GM23338 (cell line): ENCODE data around the gene SMYD5. TPM values are rescaled to one million over a fixed set of nuclear protein-coding genes. Genes with fewer than 3 reads are reported as not detected.

Experiments
- ATAC-seq: fragments of 200-7000 bp; cut with Tn5 transposase; 3 replicates; pipeline ENCODE4 v1.9.1; 2020
- DNase-seq: peaks from one replicate; pipeline ENCODE4 v3.0.0-alpha.2; 2015; ENCODE audit warnings: low spot score
- H2AFZ ChIP-seq: fragments of 200-600 bp; sonication (generic); 2 replicates; pipeline ENCODE4 v1.8.0; 2016; ENCODE audit warnings: antibody characterized with exemption, mild to moderate bottlenecking, moderate library complexity
- H3F3A ChIP-seq: fragments of 200-600 bp; sonication (generic); replicated peaks from 2 replicates; pipeline ENCODE4 v1.8.0; 2017; ENCODE audit warnings: antibody characterized with exemption, mixed run types, low read depth
- H3K27ac ChIP-seq: fragments of 200-600 bp; sonication (generic); 2 replicates; pipeline ENCODE4 v1.6.1; 2016; ENCODE audit warnings: low read depth
- H3K27me3 ChIP-seq: fragments of 200-600 bp; sonication (generic); 2 replicates; pipeline ENCODE4 v1.8.0; 2016; ENCODE audit warnings: mild to moderate bottlenecking, mixed run types, moderate library complexity; ENCODE audit not compliant: insufficient read depth
- H3K36me3 ChIP-seq: fragments of 200-600 bp; sonication (generic); 2 replicates; pipeline ENCODE4 v1.8.0; 2016; ENCODE audit warnings: mild to moderate bottlenecking; ENCODE audit not compliant: insufficient read depth
- H3K4me1 ChIP-seq: fragments of 200-600 bp; sonication (generic); 2 replicates; pipeline ENCODE4 v1.8.0; 2016; ENCODE audit warnings: mild to moderate bottlenecking, moderate library complexity; ENCODE audit not compliant: insufficient read depth
- H3K4me2 ChIP-seq: fragments of 200-600 bp; sonication (generic); 2 replicates; pipeline ENCODE4 v1.7.1; 2017; ENCODE audit warnings: mixed run types
- H3K4me3 ChIP-seq: fragments of 200-600 bp; sonication (generic); 2 replicates; pipeline ENCODE4 v1.6.1; 2016; ENCODE audit warnings: mixed run types
- H3K79me2 ChIP-seq: fragments of 200-600 bp; sonication (generic); replicated peaks from 2 replicates; pipeline ENCODE4 v1.8.0; 2017; ENCODE audit warnings: mild to moderate bottlenecking; ENCODE audit not compliant: insufficient read depth
- H3K9me2 ChIP-seq: fragments of 200-600 bp; sonication (generic); 2 replicates; pipeline ENCODE4 v1.8.0; 2017; ENCODE audit not compliant: insufficient read depth
- H4K20me1 ChIP-seq: fragments of 200-600 bp; sonication (generic); replicated peaks from 2 replicates; pipeline ENCODE4 v1.8.0; 2017; ENCODE audit warnings: mild to moderate bottlenecking; ENCODE audit not compliant: insufficient read depth
- H3K27ac Mint-ChIP-seq: 2 replicates; pipeline ENCODE4 v1.8.0; 2020; ENCODE audit warnings: inconsistent platforms, mild to moderate bottlenecking, moderate library complexity, mixed read lengths
- H3K27me3 Mint-ChIP-seq: 3 replicates; pipeline ENCODE4 v1.8.0; 2022; ENCODE audit warnings: low read depth, mild to moderate bottlenecking, moderate library complexity, mixed read lengths, inconsistent platforms; ENCODE audit not compliant: insufficient read depth, poor library complexity
- H3K36me3 Mint-ChIP-seq: 3 replicates; pipeline ENCODE4 v1.8.0; 2021; ENCODE audit warnings: low read depth, mild to moderate bottlenecking, inconsistent platforms, moderate library complexity, mixed read lengths
- H3K4me1 Mint-ChIP-seq: 3 replicates; pipeline ENCODE4 v1.8.0; 2020; ENCODE audit warnings: mild to moderate bottlenecking, inconsistent platforms, mixed read lengths
- H3K4me3 Mint-ChIP-seq: 3 replicates; pipeline ENCODE4 v1.8.0; 2021; ENCODE audit warnings: moderate library complexity, mild to moderate bottlenecking, inconsistent platforms, mixed read lengths
- H3K9me3 Mint-ChIP-seq: 3 replicates; pipeline ENCODE4 v1.8.0; 2020; ENCODE audit warnings: moderate library complexity, mild to moderate bottlenecking, inconsistent platforms, mixed read lengths
- CREB1 ChIP-seq: fragments of 250-450 bp; sonication (Bioruptor Pico); IDR thresholded peaks from 2 replicates; pipeline ENCODE4 v1.5.0; 2020; ENCODE audit warnings: low read depth, mild to moderate bottlenecking, moderate library complexity
- EZH2 ChIP-seq: fragments of 200-600 bp; sonication (generic); IDR thresholded peaks from one replicate; pipeline ENCODE4 v1.8.0; 2017; ENCODE audit warnings: antibody characterized with exemption, mild to moderate bottlenecking, low read depth; ENCODE audit not compliant: unreplicated experiment
- EZH2phosphoT487 ChIP-seq: fragments of 200-600 bp; sonication (generic); IDR thresholded peaks from one replicate; pipeline ENCODE4 v1.8.1; 2018; ENCODE audit warnings: antibody characterized with exemption; ENCODE audit not compliant: unreplicated experiment
- NANOG ChIP-seq: IDR thresholded peaks from 2 replicates; pipeline ENCODE4 v1.6.1; 2016; ENCODE audit warnings: antibody characterized with exemption, borderline replicate concordance
- POLR2AphosphoS5 ChIP-seq: IDR thresholded peaks from 2 replicates; pipeline ENCODE4 v1.6.1; 2016; ENCODE audit warnings: antibody characterized with exemption, low read depth
- polyA plus RNA-seq: library from polyadenylated mRNA; unstranded; fragments of >200 nt; fragmentation: Nextera tagmentation; extraction: Ambion mirVana; gene quantifications from 2 replicates; pipeline ENCODE4 v1.2.1, GENCODE V29; 2016
- total RNA-seq: library from RNA; depleted of rRNA; stranded (reverse); fragments of >200 nt; shearing (Covaris generic); gene quantifications from 2 replicates; pipeline ENCODE4 v1.2.3, GENCODE V29; 2014
- TF ChIP-seq, protein P1 (sequence below), 2 experiments: fragments of 200-600 bp in 1 of 2; sonication (generic) in 1 of 2; conservative IDR thresholded peaks; 2 replicates each; pipeline versions ENCODE4 v1.5.1 to v1.6.1; 2016 to 2017; ENCODE audit warnings: antibody characterized with exemption in 2 of 2, low read depth in 2 of 2, mild to moderate bottlenecking in 2 of 2, moderate library complexity in 1 of 2
- TF ChIP-seq, protein P2 (sequence below): IDR thresholded peaks from one replicate; pipeline ENCODE4 v1.6.1; 2018; ENCODE audit warnings: antibody characterized with exemption; ENCODE audit not compliant: unreplicated experiment
- TF ChIP-seq, protein P3 (sequence below): IDR thresholded peaks from 2 replicates; pipeline ENCODE4 v1.6.1; 2016; ENCODE audit warnings: antibody characterized with exemption
- TF ChIP-seq, protein P4 (sequence below): fragments of 250-450 bp; sonication (Bioruptor Pico); IDR thresholded peaks from 2 replicates; pipeline ENCODE4 v1.5.0; 2020; ENCODE audit warnings: mild to moderate bottlenecking, moderate library complexity

The SMYD5 gene
- total and polyA plus RNA-seq, 2 experiments from 2014 or later = 20.5 to 45.8 TPM

DNA sequence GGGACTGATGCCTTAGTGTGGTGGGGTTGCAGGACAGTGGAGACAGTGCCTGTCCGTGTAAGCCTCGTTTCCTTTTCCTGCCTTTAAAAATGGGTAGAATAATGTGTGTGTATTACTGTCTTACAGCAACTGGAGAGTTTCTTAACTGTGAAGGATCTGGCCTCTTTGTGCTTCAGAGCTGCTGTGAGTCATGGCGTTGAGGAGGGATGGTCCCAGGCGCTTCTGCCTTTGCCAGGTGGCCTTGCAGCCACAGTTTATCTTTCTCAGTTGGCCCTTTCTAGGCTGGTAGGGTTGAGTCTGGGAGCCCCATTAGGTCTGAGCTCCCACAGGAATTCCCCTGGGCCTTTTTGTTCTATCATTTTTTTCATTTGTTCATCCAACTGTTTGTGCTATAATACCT is 9.8 kb downstream of the SMYD5 start:
- H3K27me3 Mint-ChIP-seq = no peaks in the 10 kb centered on the region
- no peak overlapping the region for H3K27ac ChIP-seq
- H3K27ac Mint-ChIP-seq = no peak overlapping the region
- no peaks in the 10 kb centered on the region for H3K9me3 Mint-ChIP-seq
- no peaks in the 10 kb centered on the region for H3K4me1 ChIP-seq
- DNase-seq (no peak), ATAC-seq (no peak)
- H3K27me3 ChIP-seq = no peaks in the 10 kb centered on the region
- H3K4me3 ChIP-seq = no peak overlapping the region
- H3K4me2 ChIP-seq = no peak overlapping the region
- no peaks in the 10 kb centered on the region for H3K79me2 ChIP-seq
- peaks cover 14% of the 10 kb centered on the region for H3K36me3 ChIP-seq
- no peaks in the 10 kb centered on the region for H3F3A ChIP-seq
- no peak overlapping the region for H2AFZ ChIP-seq
- H3K4me3 Mint-ChIP-seq = no peak overlapping the region
- no peak for TF ChIP-seq CREB1 (CRISPR knock-in tag)
- TF ChIP-seq, protein P1, sequence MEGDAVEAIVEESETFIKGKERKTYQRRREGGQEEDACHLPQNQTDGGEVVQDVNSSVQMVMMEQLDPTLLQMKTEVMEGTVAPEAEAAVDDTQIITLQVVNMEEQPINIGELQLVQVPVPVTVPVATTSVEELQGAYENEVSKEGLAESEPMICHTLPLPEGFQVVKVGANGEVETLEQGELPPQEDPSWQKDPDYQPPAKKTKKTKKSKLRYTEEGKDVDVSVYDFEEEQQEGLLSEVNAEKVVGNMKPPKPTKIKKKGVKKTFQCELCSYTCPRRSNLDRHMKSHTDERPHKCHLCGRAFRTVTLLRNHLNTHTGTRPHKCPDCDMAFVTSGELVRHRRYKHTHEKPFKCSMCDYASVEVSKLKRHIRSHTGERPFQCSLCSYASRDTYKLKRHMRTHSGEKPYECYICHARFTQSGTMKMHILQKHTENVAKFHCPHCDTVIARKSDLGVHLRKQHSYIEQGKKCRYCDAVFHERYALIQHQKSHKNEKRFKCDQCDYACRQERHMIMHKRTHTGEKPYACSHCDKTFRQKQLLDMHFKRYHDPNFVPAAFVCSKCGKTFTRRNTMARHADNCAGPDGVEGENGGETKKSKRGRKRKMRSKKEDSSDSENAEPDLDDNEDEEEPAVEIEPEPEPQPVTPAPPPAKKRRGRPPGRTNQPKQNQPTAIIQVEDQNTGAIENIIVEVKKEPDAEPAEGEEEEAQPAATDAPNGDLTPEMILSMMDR (conservative IDR thresholded peaks at IDR 0.05; ENCODE audit: low read depth in 2 of 2) = no peak
- no peak for TF ChIP-seq NANOG
- TF ChIP-seq EZH2phosphoT487 = no peak
- TF ChIP-seq, protein P2, sequence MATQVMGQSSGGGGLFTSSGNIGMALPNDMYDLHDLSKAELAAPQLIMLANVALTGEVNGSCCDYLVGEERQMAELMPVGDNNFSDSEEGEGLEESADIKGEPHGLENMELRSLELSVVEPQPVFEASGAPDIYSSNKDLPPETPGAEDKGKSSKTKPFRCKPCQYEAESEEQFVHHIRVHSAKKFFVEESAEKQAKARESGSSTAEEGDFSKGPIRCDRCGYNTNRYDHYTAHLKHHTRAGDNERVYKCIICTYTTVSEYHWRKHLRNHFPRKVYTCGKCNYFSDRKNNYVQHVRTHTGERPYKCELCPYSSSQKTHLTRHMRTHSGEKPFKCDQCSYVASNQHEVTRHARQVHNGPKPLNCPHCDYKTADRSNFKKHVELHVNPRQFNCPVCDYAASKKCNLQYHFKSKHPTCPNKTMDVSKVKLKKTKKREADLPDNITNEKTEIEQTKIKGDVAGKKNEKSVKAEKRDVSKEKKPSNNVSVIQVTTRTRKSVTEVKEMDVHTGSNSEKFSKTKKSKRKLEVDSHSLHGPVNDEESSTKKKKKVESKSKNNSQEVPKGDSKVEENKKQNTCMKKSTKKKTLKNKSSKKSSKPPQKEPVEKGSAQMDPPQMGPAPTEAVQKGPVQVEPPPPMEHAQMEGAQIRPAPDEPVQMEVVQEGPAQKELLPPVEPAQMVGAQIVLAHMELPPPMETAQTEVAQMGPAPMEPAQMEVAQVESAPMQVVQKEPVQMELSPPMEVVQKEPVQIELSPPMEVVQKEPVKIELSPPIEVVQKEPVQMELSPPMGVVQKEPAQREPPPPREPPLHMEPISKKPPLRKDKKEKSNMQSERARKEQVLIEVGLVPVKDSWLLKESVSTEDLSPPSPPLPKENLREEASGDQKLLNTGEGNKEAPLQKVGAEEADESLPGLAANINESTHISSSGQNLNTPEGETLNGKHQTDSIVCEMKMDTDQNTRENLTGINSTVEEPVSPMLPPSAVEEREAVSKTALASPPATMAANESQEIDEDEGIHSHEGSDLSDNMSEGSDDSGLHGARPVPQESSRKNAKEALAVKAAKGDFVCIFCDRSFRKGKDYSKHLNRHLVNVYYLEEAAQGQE = no peak
- no peak for TF ChIP-seq POLR2AphosphoS5
- no peak for TF ChIP-seq EZH2
- TF ChIP-seq, protein P3, sequence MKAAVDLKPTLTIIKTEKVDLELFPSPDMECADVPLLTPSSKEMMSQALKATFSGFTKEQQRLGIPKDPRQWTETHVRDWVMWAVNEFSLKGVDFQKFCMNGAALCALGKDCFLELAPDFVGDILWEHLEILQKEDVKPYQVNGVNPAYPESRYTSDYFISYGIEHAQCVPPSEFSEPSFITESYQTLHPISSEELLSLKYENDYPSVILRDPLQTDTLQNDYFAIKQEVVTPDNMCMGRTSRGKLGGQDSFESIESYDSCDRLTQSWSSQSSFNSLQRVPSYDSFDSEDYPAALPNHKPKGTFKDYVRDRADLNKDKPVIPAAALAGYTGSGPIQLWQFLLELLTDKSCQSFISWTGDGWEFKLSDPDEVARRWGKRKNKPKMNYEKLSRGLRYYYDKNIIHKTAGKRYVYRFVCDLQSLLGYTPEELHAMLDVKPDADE = no peak
- TF ChIP-seq, protein P4, sequence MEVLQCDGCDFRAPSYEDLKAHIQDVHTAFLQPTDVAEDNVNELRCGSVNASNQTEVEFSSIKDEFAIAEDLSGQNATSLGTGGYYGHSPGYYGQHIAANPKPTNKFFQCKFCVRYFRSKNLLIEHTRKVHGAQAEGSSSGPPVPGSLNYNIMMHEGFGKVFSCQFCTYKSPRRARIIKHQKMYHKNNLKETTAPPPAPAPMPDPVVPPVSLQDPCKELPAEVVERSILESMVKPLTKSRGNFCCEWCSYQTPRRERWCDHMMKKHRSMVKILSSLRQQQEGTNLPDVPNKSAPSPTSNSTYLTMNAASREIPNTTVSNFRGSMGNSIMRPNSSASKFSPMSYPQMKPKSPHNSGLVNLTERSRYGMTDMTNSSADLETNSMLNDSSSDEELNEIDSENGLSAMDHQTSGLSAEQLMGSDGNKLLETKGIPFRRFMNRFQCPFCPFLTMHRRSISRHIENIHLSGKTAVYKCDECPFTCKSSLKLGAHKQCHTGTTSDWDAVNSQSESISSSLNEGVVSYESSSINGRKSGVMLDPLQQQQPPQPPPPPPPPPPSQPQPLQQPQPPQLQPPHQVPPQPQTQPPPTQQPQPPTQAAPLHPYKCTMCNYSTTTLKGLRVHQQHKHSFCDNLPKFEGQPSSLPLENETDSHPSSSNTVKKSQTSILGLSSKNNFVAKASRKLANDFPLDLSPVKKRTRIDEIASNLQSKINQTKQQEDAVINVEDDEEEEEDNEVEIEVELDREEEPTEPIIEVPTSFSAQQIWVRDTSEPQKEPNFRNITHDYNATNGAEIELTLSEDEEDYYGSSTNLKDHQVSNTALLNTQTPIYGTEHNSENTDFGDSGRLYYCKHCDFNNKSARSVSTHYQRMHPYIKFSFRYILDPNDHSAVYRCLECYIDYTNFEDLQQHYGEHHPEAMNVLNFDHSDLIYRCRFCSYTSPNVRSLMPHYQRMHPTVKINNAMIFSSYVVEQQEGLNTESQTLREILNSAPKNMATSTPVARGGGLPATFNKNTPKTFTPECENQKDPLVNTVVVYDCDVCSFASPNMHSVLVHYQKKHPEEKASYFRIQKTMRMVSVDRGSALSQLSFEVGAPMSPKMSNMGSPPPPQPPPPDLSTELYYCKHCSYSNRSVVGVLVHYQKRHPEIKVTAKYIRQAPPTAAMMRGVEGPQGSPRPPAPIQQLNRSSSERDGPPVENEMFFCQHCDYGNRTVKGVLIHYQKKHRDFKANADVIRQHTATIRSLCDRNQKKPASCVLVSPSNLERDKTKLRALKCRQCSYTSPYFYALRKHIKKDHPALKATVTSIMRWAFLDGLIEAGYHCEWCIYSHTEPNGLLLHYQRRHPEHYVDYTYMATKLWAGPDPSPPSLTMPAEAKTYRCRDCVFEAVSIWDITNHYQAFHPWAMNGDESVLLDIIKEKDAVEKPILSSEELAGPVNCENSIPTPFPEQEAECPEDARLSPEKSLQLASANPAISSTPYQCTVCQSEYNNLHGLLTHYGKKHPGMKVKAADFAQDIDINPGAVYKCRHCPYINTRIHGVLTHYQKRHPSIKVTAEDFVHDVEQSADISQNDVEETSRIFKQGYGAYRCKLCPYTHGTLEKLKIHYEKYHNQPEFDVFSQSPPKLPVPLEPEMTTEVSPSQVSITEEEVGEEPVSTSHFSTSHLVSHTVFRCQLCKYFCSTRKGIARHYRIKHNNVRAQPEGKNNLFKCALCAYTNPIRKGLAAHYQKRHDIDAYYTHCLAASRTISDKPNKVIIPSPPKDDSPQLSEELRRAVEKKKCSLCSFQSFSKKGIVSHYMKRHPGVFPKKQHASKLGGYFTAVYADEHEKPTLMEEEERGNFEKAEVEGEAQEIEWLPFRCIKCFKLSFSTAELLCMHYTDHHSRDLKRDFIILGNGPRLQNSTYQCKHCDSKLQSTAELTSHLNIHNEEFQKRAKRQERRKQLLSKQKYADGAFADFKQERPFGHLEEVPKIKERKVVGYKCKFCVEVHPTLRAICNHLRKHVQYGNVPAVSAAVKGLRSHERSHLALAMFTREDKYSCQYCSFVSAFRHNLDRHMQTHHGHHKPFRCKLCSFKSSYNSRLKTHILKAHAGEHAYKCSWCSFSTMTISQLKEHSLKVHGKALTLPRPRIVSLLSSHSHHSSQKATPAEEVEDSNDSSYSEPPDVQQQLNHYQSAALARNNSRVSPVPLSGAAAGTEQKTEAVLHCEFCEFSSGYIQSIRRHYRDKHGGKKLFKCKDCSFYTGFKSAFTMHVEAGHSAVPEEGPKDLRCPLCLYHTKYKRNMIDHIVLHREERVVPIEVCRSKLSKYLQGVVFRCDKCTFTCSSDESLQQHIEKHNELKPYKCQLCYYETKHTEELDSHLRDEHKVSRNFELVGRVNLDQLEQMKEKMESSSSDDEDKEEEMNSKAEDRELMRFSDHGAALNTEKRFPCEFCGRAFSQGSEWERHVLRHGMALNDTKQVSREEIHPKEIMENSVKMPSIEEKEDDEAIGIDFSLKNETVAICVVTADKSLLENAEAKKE = no peak
- H3K4me1 Mint-ChIP-seq = no peaks in the 10 kb centered on the region
- H3K9me2 ChIP-seq = no peaks in the 10 kb centered on the region
- H3K36me3 Mint-ChIP-seq = peaks cover 30% of the 10 kb centered on the region
- peaks cover 8% of the 10 kb centered on the region; the same call in 1 of the 2 replicates for H4K20me1 ChIP-seq
